ENCODE data around the gene COL25A1. TPM values are rescaled to one million over a fixed set of nuclear protein-coding genes. Genes with fewer than 3 reads are reported as not detected.
"Not testable (repeated sequence)": the region's sequence is repeated elsewhere in the genome, so short reads cannot be mapped to it uniquely, and the experiment has no call there.

The COL25A1 gene
- total RNA-seq, 1 donor from 2014 or later, result 0.37 TPM

- DNase-seq; intact Hi-C loops (cut with micrococcal nuclease); ATAC-seq: not testable (repeated sequence)
Observed at GRCh38 chr4:108869970-108870369, 432.5 kb downstream of the COL25A1 start.

- DNase-seq (no peak), ATAC-seq (no peak)
- intact Hi-C loops (cut with micrococcal nuclease), result no loop called here
Observed at GRCh38 chr4:108868606-108869227, 433.7 kb downstream of the COL25A1 start.

GRCh38 chr4:108867476-108867875 is 435.0 kb downstream of the COL25A1 start:
- intact Hi-C loops (cut with micrococcal nuclease), result no loop called here
- no peak for DNase-seq
- ATAC-seq, result no peak

GRCh38 chr4:108861334-108861733 is 441.1 kb downstream of the COL25A1 start:
- DNase-seq (peak; percentile 35), ATAC-seq (peak; percentile 22)
- intact Hi-C loops (cut with micrococcal nuclease), result no loop called here

GRCh38 chr4:108854786-108855185 is 447.7 kb downstream of the COL25A1 start:
- DNase-seq (no peak), ATAC-seq (no peak)
- intact Hi-C loops (cut with micrococcal nuclease), result no loop called here

- ATAC-seq (no peak), DNase-seq (no peak)
- intact Hi-C loops (cut with micrococcal nuclease), result no loop called here
Observed at GRCh38 chr4:108852691-108853090, 449.8 kb downstream of the COL25A1 start.

- no peak for DNase-seq
Observed at GRCh38 chr4:108851366-108851765, 451.1 kb downstream of the COL25A1 start.

GRCh38 chr4:108850219-108850649 is 452.2 kb downstream of the COL25A1 start:
- no peak for ATAC-seq
- intact Hi-C loops (cut with micrococcal nuclease), result no loop called here
- DNase-seq, result no peak

More at GRCh38 chr4:108851366-108851765, 451.1 kb downstream of the COL25A1 start:
- intact Hi-C loops (cut with micrococcal nuclease), result no loop called here
- no peak for ATAC-seq

- intact Hi-C loops (cut with micrococcal nuclease), result no loop called here
- ATAC-seq (no peak), DNase-seq (no peak)
Observed at GRCh38 chr4:108849611-108850168, 452.8 kb downstream of the COL25A1 start.

- ATAC-seq (no peak), DNase-seq (no peak)
- intact Hi-C loops (cut with micrococcal nuclease), result no loop called here
Observed at GRCh38 chr4:108846568-108846967, 455.9 kb downstream of the COL25A1 start.

GRCh38 chr4:108840426-108840975 is 462.0 kb downstream of the COL25A1 start:
- DNase-seq, result no peak
- ATAC-seq, result no peak
- intact Hi-C loops (cut with micrococcal nuclease), result no loop called here

GRCh38 chr4:108839333-108839732 is 463.1 kb downstream of the COL25A1 start:
- no peak for DNase-seq
- intact Hi-C loops (cut with micrococcal nuclease), result loop anchor here (5.0 kb wide), 1 partner anchor 568 kb away; no protein-coding TSS in a partner anchor
- no peak for ATAC-seq

- intact Hi-C loops (cut with micrococcal nuclease), result loop anchor here (5.0 kb wide), 1 partner anchor 569 kb away; no protein-coding TSS in a partner anchor
- no peak for DNase-seq
Observed at GRCh38 chr4:108838451-108838850, 464.0 kb downstream of the COL25A1 start.

GRCh38 chr4:108834835-108835384 is 467.5 kb downstream of the COL25A1 start:
- DNase-seq (no peak), ATAC-seq (no peak)
- intact Hi-C loops (cut with micrococcal nuclease), result loop anchor here (5.0 kb wide), 1 partner anchor 572 kb away; no protein-coding TSS in a partner anchor

More at GRCh38 chr4:108838451-108838850, 464.0 kb downstream of the COL25A1 start:
- ATAC-seq, result no peak

- intact Hi-C loops (cut with micrococcal nuclease), result no loop called here
- no peak for DNase-seq
- no peak for ATAC-seq
Observed at GRCh38 chr4:108834166-108834834, 468.2 kb downstream of the COL25A1 start.

GRCh38 chr4:108833046-108833445 is 469.4 kb downstream of the COL25A1 start:
- intact Hi-C loops (cut with micrococcal nuclease), result no loop called here
- no peak for DNase-seq
- no peak for ATAC-seq

GRCh38 chr4:108831886-108832285 is 470.6 kb downstream of the COL25A1 start:
- intact Hi-C loops (cut with micrococcal nuclease), result no loop called here
- DNase-seq, result no peak

GRCh38 chr4:108831291-108831690 is 471.2 kb downstream of the COL25A1 start:
- intact Hi-C loops (cut with micrococcal nuclease), result no loop called here
- DNase-seq (no peak), ATAC-seq (no peak)

More at GRCh38 chr4:108831886-108832285, 470.6 kb downstream of the COL25A1 start:
- no peak for ATAC-seq

GRCh38 chr4:108830509-108831244 is 471.8 kb downstream of the COL25A1 start:
- DNase-seq (peak; percentile 72), ATAC-seq (peak; percentile 96)
- intact Hi-C loops (cut with micrococcal nuclease), result no loop called here
